Head of caudate nucleus (tissue), 42 donors: Measurements from ENCODE around the gene OLIG1.

Experiments used
- DNase-seq, 42 donors: peaks; one replicate each; pipeline versions ENCODE4 v3.0.0 to v3.0.0-alpha.2; 2020 to 2021; ENCODE audit warnings: mixed read lengths in 7 of 42
- intact Hi-C: fragments of 100-400 bp; cut with DNase I; formaldehyde crosslinking; loops from one replicate; pipeline ENCODE4 v1.15.0; 2022

Gene OLIG1

GRCh38 chr21:33053951-33054350, 16.0 kb upstream of the OLIG1 start:
- intact Hi-C loops, result no loop called here
- DNase-seq, result no peak

DNA sequence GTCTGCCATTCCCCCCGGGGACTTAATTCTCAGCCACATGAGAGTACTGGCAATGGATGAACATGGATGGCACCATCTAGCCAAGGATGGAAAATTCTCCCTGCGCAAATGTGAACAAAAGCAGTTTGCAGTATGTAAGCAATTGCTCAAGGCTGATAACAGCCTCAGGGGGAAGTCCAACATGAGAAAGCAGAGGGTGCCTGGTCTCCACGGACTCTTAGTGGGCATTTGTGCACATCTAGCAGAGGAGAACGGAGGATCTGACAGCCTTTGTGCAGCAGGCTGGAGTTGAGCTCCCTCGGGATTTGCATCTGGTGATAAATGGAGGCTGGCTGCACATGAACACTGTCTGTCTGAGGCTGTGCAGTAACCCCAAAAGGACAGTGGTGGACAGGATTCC, 13.9 kb upstream of the OLIG1 start:
- intact Hi-C loops, result no loop called here
- no peak for DNase-seq

DNA sequence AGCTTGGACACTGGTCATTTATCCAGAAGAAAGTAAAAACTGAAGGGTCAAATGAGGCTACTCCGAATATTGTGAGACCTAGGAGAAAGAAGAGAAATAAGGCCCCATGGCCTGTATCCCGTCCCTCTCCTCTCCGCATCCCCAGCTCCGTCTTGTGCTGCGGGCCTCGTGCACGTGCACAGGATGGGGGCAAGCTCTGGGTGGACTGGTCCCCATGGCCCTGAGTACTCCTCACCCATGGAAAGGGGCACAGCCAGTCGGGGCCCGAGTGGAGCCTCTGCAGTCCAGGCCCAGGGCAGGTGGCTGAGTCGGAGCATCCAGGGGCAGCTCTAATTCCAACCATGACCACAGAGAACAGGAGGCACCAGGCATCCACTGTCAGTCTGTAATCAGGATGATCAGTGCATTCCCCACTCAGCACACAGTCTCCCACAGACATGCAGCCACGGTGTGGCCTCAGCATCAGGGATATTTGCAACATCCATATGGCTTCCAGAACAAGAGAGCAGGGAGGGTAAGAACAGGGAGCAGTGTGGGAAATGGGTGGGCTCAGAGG, 12.5 kb upstream of the OLIG1 start:
- intact Hi-C loops, result no loop called here

DNA sequence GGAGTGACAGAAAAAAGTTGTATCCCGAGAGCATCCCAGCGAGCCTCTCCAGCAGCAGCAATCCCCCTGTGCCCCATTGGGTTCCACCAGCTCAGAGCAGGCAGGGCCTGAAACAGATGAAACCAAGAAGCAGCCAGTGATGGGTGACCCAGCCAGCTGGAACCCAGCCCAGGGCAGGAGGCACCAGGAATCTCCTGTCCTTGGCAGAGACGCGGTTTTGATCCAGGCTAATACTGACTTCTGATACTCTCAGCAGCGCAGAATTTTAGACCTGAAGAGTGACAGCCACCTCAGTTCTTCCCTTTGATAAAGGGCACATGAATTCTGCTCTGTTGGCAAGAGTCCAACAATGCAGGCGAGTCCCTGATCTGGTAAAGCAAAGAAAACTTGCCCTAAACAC, 11.4 kb upstream of the OLIG1 start:
- intact Hi-C loops, result no loop called here
- DNase-seq, result peak in 37 of 42 donors; percentile 33 to 84 (median 67)

More for the DNA sequence above, 12.5 kb upstream of the OLIG1 start:
- no peak for DNase-seq

DNA sequence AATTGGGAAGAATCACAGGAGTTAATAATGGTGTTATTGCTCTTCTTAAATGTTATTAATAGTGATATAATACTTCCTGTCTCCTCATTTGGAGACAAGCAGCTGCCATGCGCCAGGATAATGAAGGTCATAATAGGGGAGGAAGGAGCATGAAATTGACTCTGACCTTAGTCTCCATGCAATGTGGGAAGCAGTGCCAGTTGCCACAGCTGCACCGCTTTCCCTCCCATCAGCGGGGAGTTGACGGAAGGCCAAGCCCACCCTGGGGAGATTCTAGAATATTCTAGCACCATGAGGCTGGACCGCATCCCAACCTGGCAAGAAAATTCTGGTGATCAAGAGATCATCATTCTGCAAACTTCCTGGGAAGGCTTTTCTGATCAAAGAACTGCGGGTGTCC, 11.0 kb upstream of the OLIG1 start:
- peak in 5 of 42 donors; percentile 34 to 66 (median 48) for DNase-seq
- intact Hi-C loops, result no loop called here

DNA sequence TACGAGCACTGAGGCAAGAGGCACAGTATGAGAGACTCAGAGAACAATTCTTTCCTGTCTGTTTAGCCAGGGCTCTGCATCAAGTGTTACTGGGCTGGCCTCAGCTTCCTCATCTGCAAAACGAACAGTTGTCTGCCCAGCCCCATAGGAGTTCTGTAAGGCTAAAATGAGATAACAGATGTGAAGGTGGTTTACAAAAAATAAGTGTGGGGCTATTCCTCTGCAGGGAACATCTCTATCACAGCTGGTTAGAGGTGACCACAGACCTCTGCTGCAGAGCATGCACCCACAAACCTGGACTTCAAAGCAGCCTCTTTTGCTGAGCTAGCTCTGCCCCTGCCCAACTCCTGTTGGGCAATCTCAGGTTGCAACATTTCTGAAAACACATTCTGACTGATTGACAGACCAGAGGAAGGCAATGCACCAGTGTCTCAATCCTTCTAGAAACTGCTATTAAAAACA, 10.5 kb upstream of the OLIG1 start:
- DNase-seq, result peak in 8 of 42 donors; percentile 24 to 59 (median 34)
- intact Hi-C loops, result no loop called here

- intact Hi-C loops, result no loop called here
- DNase-seq, result no peak
Measured at GRCh38 chr21:33061233-33061632, 8.7 kb upstream of the OLIG1 start.

DNA sequence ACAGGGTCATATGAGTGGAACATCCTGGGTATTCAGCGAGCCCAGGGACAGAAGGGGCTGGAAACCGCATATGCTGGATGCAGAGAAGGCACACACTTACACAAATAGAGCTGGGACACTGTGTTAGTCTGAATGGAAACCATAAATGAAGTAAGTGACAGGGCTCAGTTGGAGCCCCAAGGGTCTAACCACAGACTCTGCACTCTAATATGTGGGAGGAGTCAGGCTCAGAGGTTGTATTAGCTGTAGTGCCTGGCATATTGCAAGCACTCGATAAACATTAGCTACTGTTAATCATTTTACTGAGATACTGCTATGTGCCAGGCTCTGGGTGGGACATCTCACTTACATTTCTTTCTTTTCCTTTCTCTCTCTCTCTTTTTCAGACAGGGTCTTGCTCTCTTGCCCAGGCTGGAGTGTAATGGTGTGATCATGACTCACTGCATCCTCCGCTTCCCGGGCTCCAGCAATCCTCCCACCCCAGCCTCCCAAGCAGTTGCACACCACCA, 6.5 kb upstream of the OLIG1 start:
- intact Hi-C loops, result no loop called here
- DNase-seq, result no peak

- peak in 7 of 42 donors; percentile 7 to 55 (median 25) for DNase-seq
- intact Hi-C loops, result no loop called here
Measured at GRCh38 chr21:33063907-33064622, 5.9 kb upstream of the OLIG1 start.

GRCh38 chr21:33064623-33065390, 5.1 kb upstream of the OLIG1 start:
- intact Hi-C loops, result no loop called here

DNA sequence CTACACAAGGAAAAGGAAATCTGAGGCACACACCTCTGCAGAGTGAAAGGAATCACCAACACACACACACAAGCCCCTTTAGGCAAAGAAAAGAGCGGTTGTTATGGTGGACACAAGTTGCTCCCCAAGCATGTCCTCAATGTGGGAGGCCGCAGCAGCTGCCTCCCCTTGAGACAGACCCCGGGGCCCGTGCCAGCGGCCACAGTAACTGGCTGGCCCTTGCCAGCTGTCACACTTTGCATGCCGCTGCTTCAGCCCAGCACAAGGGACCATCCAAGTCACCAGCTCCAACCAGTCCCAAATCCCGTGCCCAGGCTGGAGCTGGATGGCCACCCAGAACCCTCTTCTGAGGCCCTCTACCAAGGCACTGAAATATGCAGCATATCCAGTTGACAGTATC, 2.9 kb upstream of the OLIG1 start:
- peak in 10 of 42 donors; percentile 23 to 72 (median 43) for DNase-seq
- intact Hi-C loops, result no loop called here

More at GRCh38 chr21:33064623-33065390, 5.1 kb upstream of the OLIG1 start:
- DNase-seq, result peak in 37 of 42 donors; percentile 13 to 84 (median 59)

DNA sequence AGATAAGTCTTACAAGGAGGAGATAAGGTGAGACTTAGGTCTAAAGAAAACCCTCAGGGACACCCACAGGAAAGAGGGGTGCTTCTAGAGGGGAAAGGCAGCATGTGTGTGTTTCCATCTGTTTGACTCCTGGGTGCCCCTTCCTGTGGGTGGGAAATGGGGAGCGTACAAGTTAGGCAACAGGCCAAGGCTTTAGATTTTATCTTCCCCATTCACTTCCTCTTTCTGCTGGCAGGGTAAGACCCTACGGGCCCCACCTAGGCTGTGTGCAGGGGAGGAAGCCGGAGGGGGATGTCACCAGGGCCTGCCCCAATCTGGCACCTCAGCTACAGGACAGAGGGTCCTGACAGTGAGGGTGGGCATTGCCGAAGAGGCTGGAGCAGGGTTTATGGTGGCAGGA, 2.5 kb upstream of the OLIG1 start:
- no peak for DNase-seq
- intact Hi-C loops, result no loop called here

DNA sequence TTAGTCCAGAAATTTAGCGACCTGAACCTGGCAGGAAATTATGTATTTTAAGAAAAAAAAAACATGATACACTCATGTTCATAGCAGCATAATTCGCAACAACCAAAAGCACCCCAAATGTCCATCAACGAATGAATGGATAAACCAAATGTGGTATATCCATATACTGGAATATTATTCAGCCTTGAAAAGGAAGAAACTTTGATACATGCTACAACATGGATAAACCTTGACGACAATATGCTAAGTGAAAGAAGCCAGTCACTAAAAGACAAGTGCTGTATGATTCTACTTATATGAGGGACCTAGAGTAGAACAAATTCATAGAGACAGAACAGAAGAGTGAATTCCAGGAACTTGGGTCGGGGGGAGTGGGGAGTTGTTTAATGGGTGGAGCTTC, 698 bp upstream of the OLIG1 start:
- intact Hi-C loops, result no loop called here
- no peak for DNase-seq

DNA sequence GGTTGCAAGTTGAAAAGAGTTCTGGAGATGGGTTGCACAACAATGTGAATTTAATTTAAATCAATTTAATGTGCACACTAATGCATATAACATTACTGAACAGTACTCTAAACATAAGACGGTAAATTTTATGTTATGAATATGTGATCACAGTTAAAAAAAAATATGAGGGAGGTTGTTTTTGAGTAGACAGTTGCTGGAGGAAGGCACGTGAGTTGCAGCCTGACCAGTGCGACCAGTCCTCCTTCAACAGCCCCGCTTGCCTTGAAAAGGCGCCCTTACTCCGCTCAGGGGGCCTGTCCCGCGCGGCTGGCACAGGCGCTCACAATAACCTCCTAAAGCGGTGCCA, 322 bp upstream of the OLIG1 start:
- DNase-seq, result no peak
- intact Hi-C loops, result no loop called here

GRCh38 chr21:33070744-33070997, 730 bp downstream of the OLIG1 start:
- intact Hi-C loops, result loop anchor here (2.0 kb wide), 1 partner anchor 42 kb away; no protein-coding TSS in a partner anchor
- no peak for DNase-seq

DNA sequence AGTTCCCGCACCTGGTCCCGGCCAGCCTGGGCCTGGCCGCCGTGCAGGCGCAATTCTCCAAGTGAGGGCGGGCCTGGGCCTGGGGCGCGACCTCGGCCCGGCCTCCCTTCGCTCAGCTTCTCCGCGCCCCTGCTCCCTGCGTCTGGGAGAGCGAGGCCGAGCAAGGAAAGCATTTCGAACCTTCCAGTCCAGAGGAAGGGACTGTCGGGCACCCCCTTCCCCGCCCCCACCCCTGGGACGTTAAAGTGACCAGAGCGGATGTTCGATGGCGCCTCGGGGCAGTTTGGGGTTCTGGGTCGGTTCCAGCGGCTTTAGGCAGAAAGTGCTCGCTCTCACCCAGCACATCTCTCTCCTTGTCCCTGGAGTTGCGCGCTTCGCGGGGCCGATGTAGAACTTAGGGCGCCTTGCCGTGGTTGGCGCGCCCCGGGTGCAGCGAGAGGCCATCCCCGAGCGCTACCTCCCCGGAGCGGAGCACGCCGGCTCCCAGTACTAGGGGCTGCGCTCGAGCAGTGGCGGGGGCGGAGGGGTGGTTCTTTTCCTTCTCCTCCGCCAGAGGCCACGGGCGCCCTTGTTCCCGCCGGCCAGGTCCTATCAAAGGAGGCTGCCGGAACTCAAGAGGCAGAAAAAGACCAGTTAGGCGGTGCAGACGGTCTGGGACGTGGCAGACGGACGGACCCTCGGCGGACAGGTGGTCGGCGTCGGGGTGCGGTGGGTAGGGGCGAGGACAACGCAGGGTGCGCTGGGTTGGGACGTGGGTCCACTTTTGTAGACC, 1.2 kb downstream of the OLIG1 start:
- peak in 26 of 42 donors; percentile 6 to 78 (median 50) for DNase-seq

GRCh38 chr21:33071770-33072306, 1.9 kb downstream of the OLIG1 start:
- intact Hi-C loops, result loop anchor here (2.0 kb wide), 1 partner anchor 43 kb away; no protein-coding TSS in a partner anchor
- peak in 8 of 42 donors; percentile 20 to 73 (median 40) for DNase-seq

More for the DNA sequence above, 1.2 kb downstream of the OLIG1 start:
- intact Hi-C loops, result loop anchor here (2.0 kb wide), 1 partner anchor 42 kb away; no protein-coding TSS in a partner anchor

GRCh38 chr21:33073636-33074035, 3.7 kb downstream of the OLIG1 start:
- DNase-seq, result no peak
- intact Hi-C loops, result no loop called here

DNA sequence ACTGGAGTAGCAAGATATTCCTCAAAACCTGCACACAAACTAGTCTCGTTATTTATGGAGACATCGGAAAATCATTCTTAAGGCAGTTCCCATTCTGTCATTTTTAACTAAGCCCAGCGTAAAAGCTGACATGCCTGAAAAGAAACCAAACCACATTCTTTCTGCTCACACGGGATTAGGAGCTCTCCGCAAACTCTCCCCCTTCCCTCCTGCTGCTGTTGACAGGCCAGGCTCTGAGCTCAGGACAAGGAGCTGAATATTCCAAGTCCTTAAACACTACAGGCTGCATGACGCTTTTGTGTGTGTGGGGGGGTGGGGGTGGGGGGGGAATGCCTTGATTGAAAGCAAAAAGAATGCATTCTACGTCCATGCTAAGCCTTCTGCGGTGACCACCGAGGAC, 5.2 kb downstream of the OLIG1 start:
- intact Hi-C loops, result no loop called here

More for the DNA sequence above, 5.2 kb downstream of the OLIG1 start:
- DNase-seq, result no peak
